NCI-H510A (cell line): ENCODE data around the gene TRIM49D1.
"Not testable (repeated sequence)": the region's sequence is repeated elsewhere in the genome, so short reads cannot be mapped to it uniquely, and the experiment has no call there.

Experiments used
- DNase-seq: peaks from one replicate; lab custom pipeline; 2025; lab: John Stamatoyannopoulos, UW

The TRIM49D1 gene, protein sequence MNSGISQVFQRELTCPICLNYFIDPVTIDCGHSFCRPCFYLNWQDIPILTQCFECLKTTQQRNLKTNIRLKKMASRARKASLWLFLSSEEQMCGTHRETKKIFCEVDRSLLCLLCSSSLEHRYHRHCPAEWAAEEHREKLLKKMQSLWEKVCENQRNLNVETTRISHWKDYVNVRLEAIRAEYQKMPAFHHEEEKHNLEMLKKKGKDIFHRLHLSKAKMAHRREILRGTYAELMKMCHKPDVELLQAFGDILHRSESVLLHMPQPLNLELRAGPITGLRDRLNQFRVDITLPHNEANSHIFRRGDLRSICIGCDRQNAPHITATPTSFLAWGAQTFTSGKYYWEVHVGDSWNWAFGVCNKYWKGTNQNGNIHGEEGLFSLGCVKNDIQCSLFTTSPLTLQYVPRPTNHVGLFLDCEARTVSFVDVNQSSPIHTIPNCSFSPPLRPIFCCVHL

DNA sequence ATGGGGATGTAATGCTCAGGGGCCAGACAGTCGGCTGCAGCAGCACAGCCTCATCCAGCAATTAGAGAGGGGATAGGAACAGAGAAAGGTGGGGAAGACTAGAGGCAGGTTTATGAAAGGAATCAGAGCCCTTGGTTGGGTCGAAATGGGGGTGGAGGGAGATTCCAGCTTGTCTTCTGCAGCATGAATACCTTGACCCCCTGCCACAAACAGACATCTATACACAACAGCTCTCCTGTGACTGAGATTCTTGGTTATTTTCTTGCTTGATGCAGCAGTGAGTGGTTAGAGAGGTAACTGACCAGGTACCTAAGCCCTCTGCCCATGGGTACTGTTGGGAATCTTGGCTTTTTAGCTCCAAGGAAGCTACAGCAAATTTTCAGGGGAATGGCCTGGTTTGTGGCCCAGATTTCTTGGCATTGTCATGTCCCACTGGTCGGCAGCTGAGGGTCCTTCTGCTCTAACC is at the start of gene TRIM49D1:
TSS of gene TRIM49D1 (minus strand) at position 51 of the 466 bp plus-strand sequence. CDS start 4,535 bp downstream, outside the sequence.
- DNase-seq, result no peak

DNA sequence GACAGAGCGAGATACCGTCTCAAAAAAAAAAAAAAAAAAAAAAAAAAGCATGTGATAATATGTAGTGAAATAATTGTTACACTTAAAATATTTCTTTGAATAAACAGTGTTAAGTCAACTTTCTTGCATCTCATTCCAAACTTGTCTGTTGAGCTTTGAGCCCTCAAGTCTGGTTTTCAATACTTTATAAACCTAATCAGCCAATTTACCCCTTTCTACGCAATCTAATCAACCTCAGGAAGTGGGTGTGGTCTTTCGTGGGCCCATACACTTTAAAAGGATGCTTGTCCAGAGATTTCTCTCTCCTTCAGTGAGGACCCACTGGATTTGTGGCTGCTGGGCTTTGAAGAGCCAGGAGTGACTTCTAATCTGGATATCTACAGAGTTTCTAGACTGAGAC is 43.7 kb upstream of the TRIM49D1 start, which contains the start of gene TRIM64:
TSS of gene TRIM64 (plus strand) at position 301 of the 400 bp plus-strand sequence. CDS start 2,467 bp downstream, outside the sequence.
- not testable (repeated sequence) for DNase-seq

DNA sequence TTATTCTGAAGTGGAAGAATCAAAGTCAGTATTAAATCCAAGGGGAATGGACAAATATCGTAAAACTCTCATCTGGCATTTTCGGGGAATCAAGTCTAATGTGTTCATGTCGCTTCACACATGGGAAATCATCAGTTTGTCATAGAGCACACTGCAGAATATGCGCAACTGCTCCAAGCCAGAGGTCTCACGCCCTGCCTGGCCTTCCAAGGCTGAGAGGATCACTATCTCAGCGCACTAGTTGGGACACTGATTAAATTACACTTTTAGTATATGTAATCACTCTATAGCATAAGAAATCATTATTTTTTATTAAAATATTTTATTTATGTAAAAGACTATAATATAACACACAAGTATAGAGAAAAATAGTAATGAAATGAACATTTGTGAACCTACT is 38.8 kb upstream of the TRIM49D1 start:
- not testable (repeated sequence) for DNase-seq

DNA sequence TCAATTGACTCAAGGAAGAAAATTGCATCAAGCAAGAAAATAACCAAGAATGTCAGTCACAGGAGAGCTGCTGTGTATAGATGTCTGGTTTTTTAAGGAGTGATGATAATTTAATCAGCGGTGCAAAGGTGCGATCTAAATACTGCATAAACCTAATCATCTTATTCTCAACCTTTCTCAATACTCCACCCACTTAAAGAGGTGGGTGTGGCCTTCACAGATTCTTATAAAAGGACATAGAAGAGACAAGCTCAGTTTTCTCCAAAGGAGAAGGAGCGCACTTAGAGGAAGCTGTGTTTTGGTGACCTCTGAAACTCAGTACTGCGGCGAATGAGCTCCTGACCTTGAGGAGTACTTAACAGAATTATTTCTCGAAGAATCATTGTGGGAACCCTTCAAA is 1.7 kb upstream of the TRIM49D1 start, which contains the start of gene TRIM49D2:
TSS of gene TRIM49D2 (plus strand) at position 301 of the 400 bp plus-strand sequence. CDS start 2,698 bp downstream, outside the sequence.
- not testable (repeated sequence) for DNase-seq

DNA sequence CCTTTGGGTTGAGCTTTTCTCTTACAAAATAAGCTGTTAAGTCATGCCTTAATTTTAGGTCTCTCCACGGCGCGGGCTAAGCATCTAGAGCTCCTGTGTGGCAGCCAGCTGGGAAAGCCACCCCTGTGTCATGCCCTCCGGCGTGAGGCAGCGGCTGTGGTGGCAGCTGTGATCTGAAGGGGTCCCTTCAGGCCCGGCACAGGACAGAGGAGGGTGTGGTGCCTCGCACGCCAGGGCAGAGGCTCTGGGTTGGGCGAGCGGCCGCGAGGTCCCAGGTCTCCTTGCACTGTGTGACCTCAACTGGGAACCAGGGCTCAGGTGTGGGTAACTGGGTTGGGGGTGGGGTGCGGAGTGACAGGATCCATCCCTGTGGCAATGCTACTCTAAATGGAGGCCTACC is 21.2 kb downstream of the TRIM49D1 start:
- not testable (repeated sequence) for DNase-seq

DNA sequence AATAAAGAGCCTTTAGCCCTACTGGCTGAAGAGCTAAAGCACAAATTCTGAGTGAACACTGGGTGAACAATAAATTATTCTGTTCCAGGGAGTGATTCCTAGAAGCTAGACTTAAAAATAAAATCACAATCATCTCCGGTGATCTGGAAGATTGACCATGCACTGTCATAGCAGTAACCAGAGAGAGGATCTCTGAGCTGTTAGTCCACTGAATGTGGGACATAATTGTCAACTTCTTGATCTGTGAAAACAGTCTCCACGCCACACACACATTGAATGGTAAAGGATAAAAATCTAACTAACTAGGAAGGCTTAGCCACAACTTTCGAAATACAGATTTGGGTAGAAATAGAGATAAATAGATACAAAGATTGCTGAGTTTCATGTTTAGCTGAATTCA is 28.8 kb downstream of the TRIM49D1 start:
- not testable (repeated sequence) for DNase-seq

DNA sequence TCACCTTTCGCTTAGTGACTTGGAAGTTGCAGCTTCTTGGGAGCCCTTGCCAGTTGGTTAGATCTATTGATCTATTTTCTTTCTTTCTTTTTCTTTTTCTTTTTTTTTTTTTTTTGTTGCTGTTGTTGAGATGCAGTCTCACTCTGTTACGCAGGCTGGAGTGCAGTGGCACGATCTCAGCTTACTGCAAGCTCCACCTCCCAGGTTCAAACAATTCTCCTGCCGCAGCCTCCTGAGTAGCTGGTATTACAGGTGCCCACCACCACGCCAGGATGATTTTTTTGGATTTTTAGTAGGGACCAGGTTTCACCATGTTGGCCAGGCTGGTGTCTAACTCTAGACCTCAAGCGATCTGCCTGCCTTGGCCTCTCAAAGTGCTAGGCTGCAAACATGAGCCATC is 44.5 kb downstream of the TRIM49D1 start:
- not testable (repeated sequence) for DNase-seq

DNA sequence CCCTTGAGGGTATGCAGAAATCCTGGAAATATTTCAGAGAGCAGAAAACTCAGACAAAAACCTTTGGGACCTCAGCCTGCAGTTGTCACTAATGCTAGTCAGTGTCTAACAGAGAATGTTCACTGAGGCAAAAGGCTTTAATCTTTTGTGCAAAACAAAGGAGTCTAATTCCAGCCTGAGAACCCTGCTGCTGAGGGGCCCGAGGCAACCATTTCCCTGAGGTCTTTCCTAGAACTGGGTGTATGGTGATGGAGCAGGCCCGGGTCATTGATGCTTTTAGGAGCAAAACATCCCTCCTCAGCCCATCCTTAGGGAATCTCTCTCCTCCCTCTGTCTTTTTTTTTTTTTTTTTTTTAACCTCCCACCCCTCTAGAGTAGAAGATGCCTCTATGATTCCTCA is 49.5 kb downstream of the TRIM49D1 start:
- not testable (repeated sequence) for DNase-seq

DNA sequence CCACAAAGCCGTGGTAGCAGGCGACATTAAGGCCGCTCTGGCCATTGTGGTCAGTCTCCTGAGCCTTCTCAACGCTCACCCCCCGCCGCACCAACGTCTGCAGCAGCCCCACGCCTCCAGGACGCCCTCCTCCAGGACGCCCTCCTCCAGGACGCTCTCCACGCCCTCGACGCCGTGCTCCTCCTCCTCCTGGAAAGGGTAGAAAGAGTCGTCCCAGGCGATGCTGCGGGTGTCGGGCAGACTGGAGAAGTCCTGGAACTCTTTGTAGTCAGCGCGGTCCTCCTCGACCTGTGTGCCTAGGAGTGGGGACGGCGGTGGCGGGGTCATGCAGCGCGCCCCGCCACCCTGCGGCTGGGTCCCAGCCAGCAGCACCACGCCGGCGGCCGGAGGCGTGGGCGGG is 56.8 kb downstream of the TRIM49D1 start:
- DNase-seq, result not testable (repeated sequence)

DNA sequence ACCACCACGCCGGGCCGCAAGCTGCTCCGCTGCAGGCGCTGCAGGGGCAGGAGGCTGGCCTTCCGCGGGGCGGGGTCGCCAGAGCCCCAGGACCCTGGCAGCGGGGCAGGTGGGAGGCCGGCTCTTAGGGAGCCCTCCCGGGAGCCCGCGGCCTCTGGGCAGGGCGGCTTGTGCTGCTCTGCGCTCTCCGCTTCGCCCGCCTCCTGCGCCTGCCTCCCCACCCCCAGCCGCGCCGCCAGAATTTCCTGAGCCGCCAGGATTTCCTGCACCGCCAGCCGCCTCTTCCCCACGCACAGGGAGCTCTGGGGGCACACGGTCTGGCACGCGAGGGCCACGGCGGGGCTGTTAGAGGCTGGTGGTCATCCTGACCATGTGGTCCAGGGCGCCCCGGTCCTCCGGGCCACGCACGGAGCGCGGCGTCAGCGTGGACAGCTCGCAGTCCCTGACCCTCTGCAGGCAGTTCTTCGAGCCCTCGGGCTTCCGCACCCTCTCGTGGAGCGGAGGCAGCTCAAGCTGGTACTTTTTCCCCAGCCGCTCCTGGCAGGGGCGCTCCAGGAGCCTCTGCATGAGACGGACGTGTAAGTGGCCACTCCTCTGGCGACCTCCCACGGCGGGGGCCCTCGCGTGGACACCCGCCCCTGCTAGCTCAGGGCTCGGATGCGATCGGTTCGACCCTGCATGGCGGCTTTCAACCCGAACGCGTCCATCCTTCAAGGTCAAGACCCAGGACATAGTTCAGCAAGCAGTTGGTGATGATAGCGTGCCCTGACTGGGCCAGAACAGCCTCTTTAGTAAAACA is 57.9 kb downstream of the TRIM49D1 start:
- DNase-seq, result not testable (repeated sequence)
